Keratinocyte (primary cell): ENCODE data around the gene PARD3. TPM values are rescaled to one million over a fixed set of nuclear protein-coding genes. Genes with fewer than 3 reads are reported as not detected.

ENCODE experiments used
- DNase-seq: peaks from one replicate; pipeline ENCODE4 v3.0.0-alpha.2; 2011; ENCODE audit warnings: low read depth, missing footprints, low spot score
- FAIRE-seq: peaks from 2 replicates; lab custom pipeline; 2011; peaks lifted over from hg19 to GRCh38; lab: Jason Lieb, UNC
- H2AFZ ChIP-seq: 2 replicates; pipeline ENCODE4 v1.6.0; 2012; ENCODE audit warnings: low read length, control low read depth, inconsistent platforms; ENCODE audit not compliant: control insufficient read depth
- H3K27ac ChIP-seq: 2 replicates; pipeline ENCODE4 v1.5.1; 2011; ENCODE audit warnings: low read length; ENCODE audit not compliant: control insufficient read depth, insufficient read depth
- H3K27me3 ChIP-seq: 3 replicates; pipeline ENCODE4 v1.6.0; 2011; ENCODE audit warnings: low read length; ENCODE audit not compliant: control insufficient read depth, insufficient read depth; ENCODE audit errors: extremely low read depth
- H3K36me3 ChIP-seq, 2 experiments: 2 replicates in 1 of 2; 3 replicates in 1 of 2; pipeline ENCODE4 v1.5.1; 2011; ENCODE audit warnings: low read length in 2 of 2, mild to moderate bottlenecking in 1 of 2; ENCODE audit not compliant: control insufficient read depth in 2 of 2, insufficient read depth in 2 of 2; ENCODE audit errors: extremely low read depth in 1 of 2
- H3K4me1 ChIP-seq: 3 replicates; pipeline ENCODE4 v1.5.1; 2011; ENCODE audit warnings: low read length; ENCODE audit not compliant: control insufficient read depth, insufficient read depth; ENCODE audit errors: extremely low read depth
- H3K4me2 ChIP-seq: 3 replicates; pipeline ENCODE4 v1.6.0; 2011; ENCODE audit warnings: low read depth, low read length; ENCODE audit not compliant: control insufficient read depth, insufficient read depth; ENCODE audit errors: extremely low read depth
- H3K4me3 ChIP-seq, 3 experiments: fragments of 200-600 bp in 1 of 3; sonication (generic) in 1 of 3; 2 replicates in 2 of 3; 3 replicates in 1 of 3; pipeline ENCODE4 v1.5.1; 2011 to 2016; ENCODE audit warnings: low read length in 3 of 3, mild to moderate bottlenecking in 3 of 3, control low read depth in 2 of 3, inconsistent platforms in 1 of 3, low read depth in 1 of 3, mixed read lengths in 1 of 3, mixed run types in 1 of 3, moderate library complexity in 1 of 3; ENCODE audit not compliant: control insufficient read depth in 2 of 3, insufficient read depth in 2 of 3; ENCODE audit errors: extremely low read depth in 1 of 3
- H3K79me2 ChIP-seq: 2 replicates; pipeline ENCODE4 v1.6.0; 2012; ENCODE audit warnings: low read length; ENCODE audit not compliant: control insufficient read depth, insufficient read depth
- H3K9ac ChIP-seq: 3 replicates; pipeline ENCODE4 v1.6.0; 2011; ENCODE audit warnings: low read length; ENCODE audit not compliant: control insufficient read depth, insufficient read depth; ENCODE audit errors: extremely low read depth
- H3K9me1 ChIP-seq: 3 replicates; pipeline ENCODE4 v1.6.0; 2011; ENCODE audit warnings: low read length; ENCODE audit not compliant: control insufficient read depth, insufficient read depth; ENCODE audit errors: extremely low read depth
- H3K9me3 ChIP-seq: 2 replicates; pipeline ENCODE4 v1.5.1; 2012; ENCODE audit warnings: low read depth, low read length; ENCODE audit not compliant: control insufficient read depth
- H4K20me1 ChIP-seq: 3 replicates; pipeline ENCODE4 v1.6.0; 2011; ENCODE audit warnings: low read length; ENCODE audit not compliant: control insufficient read depth, insufficient read depth; ENCODE audit errors: extremely low read depth
- CTCF ChIP-seq, 3 experiments: IDR thresholded peaks in 1 of 3; conservative IDR thresholded peaks in 1 of 3; optimal IDR thresholded peaks in 1 of 3; 2 replicates in 2 of 3; 3 replicates in 1 of 3; pipeline versions ENCODE3 to v1.5.1; 2011; ENCODE audit warnings: low read length in 3 of 3, mild to moderate bottlenecking in 3 of 3, moderate library complexity in 2 of 3, control low read depth in 1 of 3, inconsistent platforms in 1 of 3; ENCODE audit not compliant: insufficient read depth in 2 of 3; ENCODE audit errors: extremely low read depth in 1 of 3
- EZH2 ChIP-seq: IDR thresholded peaks from one replicate; pipeline ENCODE4 v1.6.1; 2012; ENCODE audit warnings: inconsistent platforms, mild to moderate bottlenecking, low read length, moderate library complexity
- dilution Hi-C: fragments of 300-500 bp; cut with MboI; formaldehyde crosslinking; loops from one replicate; pipeline ENCODE4 v1.7.0; 2020; ENCODE audit warnings: low sequenced_read_pairs; ENCODE audit not compliant: extremely low pct_ligation_motif_present
- polyA plus RNA-seq, 5 experiments: library from polyadenylated mRNA; depleted of rRNA in 3 of 5; stranded (reverse) in 3 of 5; stranded (forward) in 1 of 5; unstranded in 1 of 5; fragments of >200 nt; gene quantifications; 1 replicate in 1 of 5; 2 replicates in 3 of 5; 3 replicates in 1 of 5; pipeline versions ENCODE4 v1.2.1 to v1.2.3, GENCODE V29; 2011 to 2012; ENCODE audit warnings: missing spikeins in 2 of 5, low read depth in 1 of 5, low replicate concordance in 1 of 5
- small RNA-seq, 3 experiments: library from RNA; depleted of rRNA; stranded (forward); fragments of <200 nt; gene quantifications; one replicate each; pipeline ENCODE3, GENCODE V24; 2012; ENCODE audit warnings: low read depth in 3 of 3, low replicate concordance in 1 of 3; ENCODE audit not compliant: insufficient read length in 3 of 3

The PARD3 gene
- polyA plus RNA-seq, 1 donor (not counting 4 experiments of a cell fraction or from before 2014, with no cell fraction given): 46.4 TPM

GRCh38 chr10:34061841-34062240, 753.3 kb downstream of the PARD3 start:
- Histone ChIP-seq H2AFZ (no peak overlapping the region), H3K9ac (no peak overlapping the region), H3K79me2 (no peaks in the 10 kb centered on the region), H4K20me1 (no peaks in the 10 kb centered on the region), H3K9me3 (no peaks in the 10 kb centered on the region), H3K4me2 (no peak overlapping the region), H3K27ac (no peak overlapping the region), H3K4me1 (no peaks in the 10 kb centered on the region), H3K4me3 (no peak overlapping the region), H3K9me1 (no peaks in the 10 kb centered on the region), H3K27me3 (no peaks in the 10 kb centered on the region), H3K36me3 (no peaks in the 10 kb centered on the region)
- dilution Hi-C loops: no loop called here
- DNase-seq (no peak), FAIRE-seq (no peak)
- TF ChIP-seq CTCF (optimal IDR thresholded peaks at IDR 0.05 in 1 of 3, IDR thresholded peaks at IDR 0.05 in 1 of 3, conservative IDR thresholded peaks at IDR 0.05 in 1 of 3; ENCODE audit: extremely low read depth in 1 of 3, insufficient read depth in 2 of 3, low read length in 3 of 3): no peak
- no peak for TF ChIP-seq EZH2

Small RNA genes lying within 50 kb of the gene (small RNA-seq; reads per million reads assigned to genes)
- 0 reads per million in 3 experiments for gene ELOBP4
- 0 reads per million in 3 experiments for gene RF00019
- gene RPL37P18: 0 reads per million in 3 experiments
